ENCODE results near the gene CA11. TPM values are rescaled to one million over a fixed set of nuclear protein-coding genes. Genes with fewer than 3 reads are reported as not detected.

The CA11 gene
- total and polyA plus RNA-seq, 2 of the 8 experiments (the other 6 are each of a cell fraction or from before 2014, with no cell fraction given): 51.7 to 71.4 TPM

DNA sequence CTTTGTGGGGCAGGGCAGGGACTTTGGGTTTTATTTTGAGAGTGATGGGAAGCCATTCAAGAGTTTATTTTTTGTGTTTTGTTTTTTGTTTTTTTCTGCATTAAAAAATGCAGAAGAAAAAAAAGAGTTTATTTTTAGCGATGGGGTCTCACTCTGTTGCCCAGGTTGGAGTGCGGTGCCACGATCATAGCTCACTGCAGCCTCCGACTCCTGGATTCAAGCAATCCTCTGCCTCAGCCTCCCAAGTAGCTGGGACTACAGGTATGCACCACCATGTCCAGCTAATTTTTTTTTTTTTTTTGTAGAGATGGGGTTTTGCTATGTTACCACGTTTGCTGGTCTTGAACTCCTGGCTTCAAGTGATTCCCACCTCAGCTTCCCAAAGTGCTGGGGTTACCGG, 12.5 kb upstream of the CA11 start:
- H3K23me2 ChIP-seq (ENCODE audit: low read depth, low read length): no peaks in the 10 kb centered on the region
- no peak overlapping the region for H3K4me2 ChIP-seq (ENCODE audit: insufficient read depth in 1 of 2, low read depth in 2 of 2, low read length in 2 of 2)
- no peaks in the 10 kb centered on the region; a peak in 1 of 7 replicates for H3K27me3 ChIP-seq (replicated peaks in 1 of 4; ENCODE audit: control insufficient read depth in 3 of 4, extremely low read depth in 1 of 4, insufficient read depth in 3 of 4, low read length in 3 of 4)
- no peak overlapping the region for H4K8ac ChIP-seq (ENCODE audit: extremely low read depth, insufficient read depth, low read length)
- no peak overlapping the region for H4K5ac ChIP-seq (ENCODE audit: insufficient read length, low read depth, low read length)
- no peak overlapping the region for H2AK5ac ChIP-seq (ENCODE audit: low read depth, low read length)
- ChIA-PET POLR2A (ENCODE audit: partially characterized antibody) (interaction anchor here (1.0 kb wide), 1 partner anchor 89 kb away, joined by 4 read pairs; no protein-coding TSS in a partner anchor), CTCF (ENCODE audit: partially characterized antibody) (interaction anchor here (0.7 to 3.0 kb wide), 3 partner anchors 13 to 166 kb away, joined by 4 to 9 read pairs (median 4); partner anchors contain the start of gene CA11)
- H3K79me1 ChIP-seq (ENCODE audit: low read depth, low read length): no peaks in the 10 kb centered on the region
- peak overlapping the region; percentile 33 for H2BK120ac ChIP-seq (replicated peaks; ENCODE audit: low read depth, low read length)
- no peak overlapping the region for H3K9ac ChIP-seq (replicated peaks in 1 of 4; ENCODE audit: extremely low read depth in 1 of 4, low read depth in 3 of 4, low read length in 3 of 4)
- H3K14ac ChIP-seq (ENCODE audit: insufficient read length): no peak overlapping the region
- H3K4me3 ChIP-seq (ENCODE audit: extremely low read depth in 1 of 4, insufficient read depth in 2 of 4, low read depth in 3 of 4, low read length in 4 of 4): no peak overlapping the region
- H3K4ac ChIP-seq (replicated peaks; ENCODE audit: insufficient read length, low read depth, low read length): no peak overlapping the region
- no peak overlapping the region for H2BK12ac ChIP-seq (ENCODE audit: low read depth, low read length)
- H3K56ac ChIP-seq (replicated peaks; ENCODE audit: insufficient read length, low read depth, low read length): no peak overlapping the region
- no peaks in the 10 kb centered on the region for H4K20me1 ChIP-seq (replicated peaks in 1 of 2; ENCODE audit: control insufficient read depth in 1 of 2, insufficient read depth in 2 of 2, low read length in 2 of 2)
- no peaks in the 10 kb centered on the region for H3K36me3 ChIP-seq (ENCODE audit: control insufficient read depth in 2 of 4, insufficient read depth in 4 of 4, low read length in 3 of 4)
- H3K27ac ChIP-seq (ENCODE audit: low read depth, low read length): no peak overlapping the region
- H2BK20ac ChIP-seq (ENCODE audit: low read length): no peak overlapping the region
- TF ChIP-seq HDAC2 (IDR thresholded peaks at IDR 0.05; ENCODE audit: borderline replicate concordance in 1 of 2, low read depth in 2 of 2, low read length in 2 of 2): no peak
- no peak for TF ChIP-seq ZNF274 (IDR thresholded peaks at IDR 0.05; ENCODE audit: borderline replicate concordance, extremely low read depth, low read length)
- TF ChIP-seq TAF7 (optimal IDR thresholded peaks at IDR 0.05; ENCODE audit: borderline replicate concordance, low read depth, low read length): no peak
- TF ChIP-seq, protein P1, sequence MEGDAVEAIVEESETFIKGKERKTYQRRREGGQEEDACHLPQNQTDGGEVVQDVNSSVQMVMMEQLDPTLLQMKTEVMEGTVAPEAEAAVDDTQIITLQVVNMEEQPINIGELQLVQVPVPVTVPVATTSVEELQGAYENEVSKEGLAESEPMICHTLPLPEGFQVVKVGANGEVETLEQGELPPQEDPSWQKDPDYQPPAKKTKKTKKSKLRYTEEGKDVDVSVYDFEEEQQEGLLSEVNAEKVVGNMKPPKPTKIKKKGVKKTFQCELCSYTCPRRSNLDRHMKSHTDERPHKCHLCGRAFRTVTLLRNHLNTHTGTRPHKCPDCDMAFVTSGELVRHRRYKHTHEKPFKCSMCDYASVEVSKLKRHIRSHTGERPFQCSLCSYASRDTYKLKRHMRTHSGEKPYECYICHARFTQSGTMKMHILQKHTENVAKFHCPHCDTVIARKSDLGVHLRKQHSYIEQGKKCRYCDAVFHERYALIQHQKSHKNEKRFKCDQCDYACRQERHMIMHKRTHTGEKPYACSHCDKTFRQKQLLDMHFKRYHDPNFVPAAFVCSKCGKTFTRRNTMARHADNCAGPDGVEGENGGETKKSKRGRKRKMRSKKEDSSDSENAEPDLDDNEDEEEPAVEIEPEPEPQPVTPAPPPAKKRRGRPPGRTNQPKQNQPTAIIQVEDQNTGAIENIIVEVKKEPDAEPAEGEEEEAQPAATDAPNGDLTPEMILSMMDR (IDR thresholded peaks at IDR 0.05; ENCODE audit: control extremely low read depth in 1 of 3, insufficient read depth in 1 of 3, low read depth in 1 of 3, low read length in 3 of 3): no peak
- no peak for TF ChIP-seq SIN3A (conservative IDR thresholded peaks at IDR 0.05 in 1 of 2, IDR thresholded peaks at IDR 0.05 in 1 of 2; ENCODE audit: low read depth in 1 of 2, low read length in 2 of 2)
- TF ChIP-seq TBP (IDR thresholded peaks at IDR 0.05; ENCODE audit: low read depth, low read length): no peak
- H3K79me2 ChIP-seq (ENCODE audit: control insufficient read depth in 1 of 2, insufficient read depth in 2 of 2, low read length in 2 of 2): no peaks in the 10 kb centered on the region
- no peak for DNase-seq (ENCODE audit: low read depth in 1 of 2, low spot score in 2 of 2)
- FAIRE-seq: no peak
- 94% methylated on average over 6 of the region's 6 CpGs; no CpG with 5 or more reads in 1 of the 2 experiments for WGBS, 2 experiments (ENCODE audit: extremely low coverage in 1 of 2, insufficient coverage in 1 of 2, insufficient read length in 1 of 2, insufficient replicate concordance in 2 of 2, low coverage in 1 of 2, low lambda C conversion rate in 2 of 2, missing lambda C conversion rate in 1 of 2)
- no peak overlapping the region for H3K23ac ChIP-seq (ENCODE audit: insufficient read length)
- no peak overlapping the region for H2BK15ac ChIP-seq (ENCODE audit: low read length)
- H2AFZ ChIP-seq (ENCODE audit: low read length): no peak overlapping the region
- H3K4me1 ChIP-seq (replicated peaks in 1 of 4; ENCODE audit: control insufficient read depth in 3 of 4, insufficient read depth in 4 of 4, low read length in 3 of 4): no peaks in the 10 kb centered on the region; a peak in 1 of 7 replicates
- no peak overlapping the region for H4K91ac ChIP-seq (replicated peaks; ENCODE audit: insufficient read length, low read length)
- no peak overlapping the region for H2BK5ac ChIP-seq (ENCODE audit: low read depth, low read length)
- H3K18ac ChIP-seq (ENCODE audit: extremely low read depth, low read length): no peak overlapping the region
- no peaks in the 10 kb centered on the region; a peak in 2 of 4 replicates for H3K9me3 ChIP-seq (ENCODE audit: insufficient read depth in 2 of 2, low read depth in 1 of 2, low read length in 1 of 2)

Data from H1 (cell line).